ENCODE measurements around the gene P3H3. TPM values are rescaled to one million over a fixed set of nuclear protein-coding genes. Genes with fewer than 3 reads are reported as not detected.
"Not testable (repeated sequence)": the region's sequence is repeated elsewhere in the genome, so short reads cannot be mapped to it uniquely, and the experiment has no call there.

P3H3 gene
- total RNA-seq, 2 donors from 2014 or later: 25.7 to 28.8 TPM

DNA sequence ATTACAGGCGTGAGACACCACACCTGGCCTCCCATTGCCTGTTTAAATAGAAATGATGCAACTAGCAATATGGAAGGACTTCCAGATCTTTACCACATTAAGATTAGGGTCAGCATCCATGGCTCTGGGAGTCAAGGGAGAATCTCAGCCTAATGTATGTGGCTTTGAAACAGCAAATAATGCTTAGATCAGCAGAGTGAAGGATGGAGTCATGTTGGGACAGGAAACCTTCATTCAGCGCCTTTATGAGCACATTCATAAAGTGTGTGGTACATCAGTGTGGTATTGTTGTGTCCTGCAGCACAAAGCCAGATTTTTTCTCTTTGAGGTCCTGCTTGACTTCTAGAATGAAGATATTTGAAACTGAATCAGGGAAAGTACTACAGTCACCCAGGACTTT is 60.2 kb downstream of the P3H3 start:
- Histone ChIP-seq H3K9me3 (no peaks in the 10 kb centered on the region), H3K36me3 (no peaks in the 10 kb centered on the region), H3K4me1 (replicated peaks) (no peaks in the 10 kb centered on the region), H3K27ac (no peak overlapping the region), H3K27me3 (replicated peaks; ENCODE audit: insufficient read depth) (no peaks in the 10 kb centered on the region), H3K4me3 (no peak overlapping the region)
- TF ChIP-seq POLR2AphosphoS5 (IDR thresholded peaks at IDR 0.05) (no peak), POLR2A (IDR thresholded peaks at IDR 0.05) (no peak), CTCF (IDR thresholded peaks at IDR 0.05) (no peak)
- WGBS: 75% methylated on average over 2 of the region's 2 CpGs
- intact Hi-C loops (cut with DNase I): no loop called here
- no peak for DNase-seq (ENCODE audit: low spot score)

GRCh38 chr12:6888794-6889193 is 60.6 kb downstream of the P3H3 start:
- 67% methylated on average over 7 of the region's 7 CpGs for WGBS
- H3K36me3 ChIP-seq; H3K27me3 ChIP-seq (replicated peaks; ENCODE audit: insufficient read depth); DNase-seq (ENCODE audit: low spot score); H3K27ac ChIP-seq; H3K9me3 ChIP-seq; H3K4me3 ChIP-seq; H3K4me1 ChIP-seq (replicated peaks); intact Hi-C loops (cut with DNase I): not testable (repeated sequence)

Other genes starting within 250 kb of the P3H3 start
- gene CHD4, start 221.0 kb upstream of the P3H3 start, total RNA-seq: 100 to 1,000 TPM; 124 to 240 TPM
- 1 to 10 TPM in 1 of 2 donors, under 1 TPM in 1; 0.59 to 1.9 TPM for gene LPAR5, start 192.4 kb upstream of the P3H3 start, total RNA-seq
- 10 to 100 TPM in 1 of 2 donors, 1 to 10 TPM in 1; 2.3 to 49.6 TPM for gene ACRBP, start 181.0 kb upstream of the P3H3 start, total RNA-seq
- 10 to 100 TPM; 75.5 to 78.9 TPM for gene ING4, start 165.3 kb upstream of the P3H3 start, total RNA-seq
- 10 to 100 TPM; 42.9 to 68.6 TPM for gene ZNF384, start 139.0 kb upstream of the P3H3 start, total RNA-seq
- gene PIANP, start 127.6 kb upstream of the P3H3 start, total RNA-seq: 1 to 10 TPM in 1 of 2 donors, not detected in 1; 3.1 TPM
- gene COPS7A, start 104.4 kb upstream of the P3H3 start, total RNA-seq: 10 to 100 TPM; 92.0 to 92.6 TPM
- gene MLF2, start 75.3 kb upstream of the P3H3 start, total RNA-seq: 100 to 1,000 TPM; 267 to 282 TPM
- gene PTMS, start 62.0 kb upstream of the P3H3 start, total RNA-seq: 100 to 1,000 TPM; 285 to 339 TPM
- 10 to 100 TPM in 1 of 2 donors, under 1 TPM in 1; 0.73 to 13.1 TPM for gene LAG3, start 55.9 kb upstream of the P3H3 start, total RNA-seq
- gene CD4, start 38.9 kb upstream of the P3H3 start, total RNA-seq: 1 to 10 TPM; 1.6 to 8.6 TPM
- 1 to 10 TPM; 4.3 to 4.4 TPM for gene GPR162, start 6.6 kb upstream of the P3H3 start, total RNA-seq
- 1 to 10 TPM; 2.3 to 2.4 TPM for gene GNB3, start 12.5 kb downstream of the P3H3 start, total RNA-seq
- 10 to 100 TPM in 1 of 2 donors, 1 to 10 TPM in 1; 1.7 to 16.2 TPM for gene CDCA3, start 22.9 kb downstream of the P3H3 start, total RNA-seq
- gene USP5, start 23.7 kb downstream of the P3H3 start, total RNA-seq: 10 to 100 TPM; 58.3 to 84.1 TPM
- gene TPI1, start 39.1 kb downstream of the P3H3 start, total RNA-seq: 100 to 1,000 TPM; 404 to 443 TPM
- gene SPSB2, start 44.9 kb downstream of the P3H3 start, total RNA-seq: 10 to 100 TPM; 12.7 to 23.5 TPM
- 10 to 100 TPM; 15.9 to 25.3 TPM for gene LRRC23, start 76.4 kb downstream of the P3H3 start, total RNA-seq
- 10 to 100 TPM in 1 of 2 donors, 1 to 10 TPM in 1; 6.9 to 13.0 TPM for gene ENO2, start 86.2 kb downstream of the P3H3 start, total RNA-seq
- 100 to 1,000 TPM in 1 of 2 donors, 10 to 100 TPM in 1; 93.0 to 129 TPM for gene ATN1, start 99.6 kb downstream of the P3H3 start, total RNA-seq
- gene RNU7-1, start 115.4 kb downstream of the P3H3 start, total RNA-seq: not detected
- 100 to 1,000 TPM; 352 to 711 TPM for gene C12orf57, start 115.6 kb downstream of the P3H3 start, total RNA-seq
- gene PTPN6, start 122.9 kb downstream of the P3H3 start, total RNA-seq: 10 to 100 TPM; 30.6 to 43.2 TPM
- 100 to 1,000 TPM; 177 to 230 TPM for gene PHB2, start 142.3 kb downstream of the P3H3 start, total RNA-seq
- 10 to 100 TPM; 37.7 to 46.3 TPM for gene EMG1, start 142.5 kb downstream of the P3H3 start, total RNA-seq
- gene LPCAT3, start 190.1 kb downstream of the P3H3 start, total RNA-seq: 10 to 100 TPM; 59.9 to 86.9 TPM
- gene C1S, start 232.3 kb downstream of the P3H3 start, total RNA-seq: 100 to 1,000 TPM in 1 of 2 donors, 10 to 100 TPM in 1; 52.7 to 176 TPM